CD14-positive monocyte (primary cell): ENCODE data around the gene FBP2. TPM values are rescaled to one million over a fixed set of nuclear protein-coding genes. Genes with fewer than 3 reads are reported as not detected.

Source experiments
- DNase-seq, 3 donors: peaks; one replicate each; pipeline ENCODE4 v3.0.0-alpha.2; 2011 to 2022
- H2AFZ ChIP-seq: 2 replicates; pipeline ENCODE4 v1.6.0; 2012; ENCODE audit warnings: mild to moderate bottlenecking, low read depth, low read length, inconsistent platforms; ENCODE audit not compliant: insufficient read depth, poor library complexity, severe bottlenecking
- H3K27ac ChIP-seq, 2 donors: 1 replicate in 1 of 2; 2 replicates in 1 of 2; pipeline ENCODE4 v1.5.1; 2012 to 2013; ENCODE audit warnings: low read length in 2 of 2, control low read depth in 1 of 2, inconsistent platforms in 1 of 2, low read depth in 1 of 2, mild to moderate bottlenecking in 1 of 2
- H3K27me3 ChIP-seq, 2 donors: one replicate each; pipeline versions ENCODE4 v1.6.0 to v1.6.1; 2011 to 2013; ENCODE audit warnings: low read length in 2 of 2; ENCODE audit not compliant: control insufficient read depth in 2 of 2, insufficient read depth in 2 of 2
- H3K36me3 ChIP-seq, 2 donors: replicated peaks in 1 of 2; 1 replicate in 1 of 2; 2 replicates in 1 of 2; pipeline versions ENCODE4 v1.5.1 to v1.6.1; 2012 to 2013; ENCODE audit warnings: low read length in 2 of 2, control low read depth in 1 of 2, inconsistent platforms in 1 of 2, mild to moderate bottlenecking in 1 of 2; ENCODE audit not compliant: insufficient read depth in 2 of 2, control insufficient read depth in 1 of 2
- H3K4me1 ChIP-seq, 2 donors: 1 replicate in 1 of 2; 2 replicates in 1 of 2; pipeline versions ENCODE4 v1.5.1 to v1.6.1; 2012 to 2013; ENCODE audit warnings: low read length in 2 of 2, control low read depth in 1 of 2, inconsistent platforms in 1 of 2, mild to moderate bottlenecking in 1 of 2, moderate library complexity in 1 of 2; ENCODE audit not compliant: insufficient read depth in 2 of 2, control insufficient read depth in 1 of 2
- H3K4me2 ChIP-seq: replicated peaks from 2 replicates; pipeline ENCODE3; 2012; ENCODE audit warnings: low read length, moderate library complexity, mild to moderate bottlenecking; ENCODE audit not compliant: poor library complexity, severe bottlenecking; ENCODE audit errors: extremely low read depth
- H3K4me3 ChIP-seq, 3 experiments: fragments of 200-600 bp in 1 of 3; sonication (generic) in 1 of 3; replicated peaks in 1 of 3; 1 replicate in 2 of 3; 2 replicates in 1 of 3; pipeline ENCODE4 v1.5.1; 2011 to 2013; ENCODE audit warnings: low read length in 3 of 3, mild to moderate bottlenecking in 3 of 3, control low read depth in 2 of 3, low read depth in 2 of 3, inconsistent platforms in 1 of 3, moderate library complexity in 1 of 3
- H3K79me2 ChIP-seq: 2 replicates; pipeline ENCODE4 v1.6.0; 2012; ENCODE audit warnings: mild to moderate bottlenecking, control low read depth, inconsistent platforms, low read length, moderate library complexity; ENCODE audit not compliant: insufficient read depth
- H3K9ac ChIP-seq: 2 replicates; pipeline ENCODE4 v1.6.0; 2017; ENCODE audit warnings: low read length, mild to moderate bottlenecking; ENCODE audit not compliant: insufficient read depth, poor library complexity, severe bottlenecking
- H3K9me3 ChIP-seq, 2 donors: replicated peaks in 1 of 2; 1 replicate in 1 of 2; 2 replicates in 1 of 2; pipeline versions ENCODE4 v1.5.1 to v1.6.1; 2012 to 2013; ENCODE audit warnings: low read length in 2 of 2, control low read depth in 1 of 2; ENCODE audit not compliant: control insufficient read depth in 1 of 2, insufficient read depth in 1 of 2
- H4K20me1 ChIP-seq: 2 replicates; pipeline ENCODE4 v1.6.0; 2012; ENCODE audit warnings: mild to moderate bottlenecking, low read length, control low read depth, moderate library complexity; ENCODE audit not compliant: insufficient read depth
- H3K27ac Mint-ChIP-seq, 7 donors: one replicate each; pipeline ENCODE4 v1.8.0; 2020; ENCODE audit warnings: mild to moderate bottlenecking in 7 of 7, mixed read lengths in 7 of 7, moderate library complexity in 6 of 7, inconsistent platforms in 2 of 7
- H3K27me3 Mint-ChIP-seq, 3 donors: one replicate each; pipeline ENCODE4 v1.8.0; 2021 to 2022; ENCODE audit warnings: low read depth in 3 of 3, mild to moderate bottlenecking in 3 of 3, mixed read lengths in 3 of 3, moderate library complexity in 3 of 3, inconsistent platforms in 1 of 3
- H3K36me3 Mint-ChIP-seq, 2 donors: one replicate each; pipeline ENCODE4 v1.8.0; 2020; ENCODE audit warnings: mixed read lengths in 2 of 2, inconsistent platforms in 1 of 2, mild to moderate bottlenecking in 1 of 2
- H3K4me1 Mint-ChIP-seq: one replicate; pipeline ENCODE4 v1.8.0; 2020; ENCODE audit warnings: mild to moderate bottlenecking, mixed read lengths
- H3K4me3 Mint-ChIP-seq, 2 donors: one replicate each; pipeline ENCODE4 v1.8.0; 2020; ENCODE audit warnings: mild to moderate bottlenecking in 2 of 2, mixed read lengths in 2 of 2, moderate library complexity in 1 of 2
- H3K9me3 Mint-ChIP-seq, 7 donors: one replicate each; pipeline ENCODE4 v1.8.0; 2020 to 2022; ENCODE audit warnings: mixed read lengths in 7 of 7, mild to moderate bottlenecking in 6 of 7, moderate library complexity in 6 of 7, inconsistent platforms in 2 of 7
- WGBS: methylation state at CpG from one replicate; pipeline ENCODE4 v1.1.5; 2013; ENCODE audit warnings: missing lambda C conversion rate; ENCODE audit not compliant: insufficient coverage; 5-methylcytosine and 5-hydroxymethylcytosine counted together
- intact Hi-C, 2 donors: fragments of 100-400 bp; cut with micrococcal nuclease; formaldehyde crosslinking; loops; one replicate each; pipeline versions ENCODE4 v1.15.0 to v1.15.1; 2023
- polyA plus RNA-seq, 3 donors: library from polyadenylated mRNA; depleted of rRNA in 1 of 3; unstranded in 2 of 3; stranded (reverse) in 1 of 3; fragments of 300-500 nt in 2 of 3; fragments of >200 nt in 1 of 3; fragmentation: Illumina TruSeq in 2 of 3; gene quantifications; 1 replicate in 2 of 3; 2 replicates in 1 of 3; pipeline ENCODE4 v1.2.3, GENCODE V29; 2012 to 2021
- TF ChIP-seq, protein P1 (sequence below): fragments of 200-600 bp; IDR thresholded peaks from one replicate; pipeline ENCODE4 v1.8.0; 2022; ENCODE audit warnings: antibody characterized with exemption, mild to moderate bottlenecking

FBP2 gene
- polyA plus RNA-seq, 3 donors, result not detected

DNA sequence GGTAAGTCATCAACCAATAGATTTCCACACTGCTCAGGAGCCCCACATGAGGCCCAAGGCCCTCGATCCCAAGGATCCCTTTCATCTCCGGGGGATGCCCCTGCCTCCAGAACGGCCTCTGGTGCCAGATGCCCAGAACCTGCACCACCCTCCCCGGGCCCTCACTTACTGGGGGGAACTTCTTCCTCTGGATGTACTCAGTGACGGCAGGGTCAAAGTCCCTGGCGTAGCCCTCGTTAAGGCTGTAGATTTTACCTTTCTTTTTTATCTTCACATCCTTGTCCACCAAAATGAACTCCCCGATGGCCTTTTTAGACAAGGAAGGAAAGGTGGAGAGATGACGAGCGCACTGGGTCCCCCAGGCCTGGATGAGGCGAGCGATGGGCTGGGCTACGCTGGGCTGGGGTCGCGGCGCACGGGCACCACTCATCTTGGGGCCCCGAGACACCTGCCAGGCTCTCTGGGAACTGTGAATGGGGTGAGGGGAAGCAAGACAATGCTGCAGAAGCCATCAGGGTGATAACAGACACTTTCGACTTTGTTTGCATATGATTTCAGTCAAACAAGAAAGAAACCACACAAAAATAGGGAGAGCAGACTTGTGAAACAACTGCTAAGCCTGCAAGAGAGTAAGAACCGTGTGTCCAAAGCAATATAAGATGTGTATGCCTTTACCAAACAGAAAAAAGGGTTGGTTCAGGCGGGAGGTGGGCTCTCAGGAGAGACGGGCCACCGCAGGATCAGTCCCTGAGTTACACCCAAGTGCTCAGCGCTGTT, 13.2 kb upstream of the FBP2 start:
- Histone ChIP-seq H3K4me1 (no peaks in the 10 kb centered on the region), H4K20me1 (peaks cover 6% of the 10 kb centered on the region), H3K36me3 (peaks cover 53 to 95% of the 10 kb centered on the region in 2 donors), H3K27me3 (no peaks in the 10 kb centered on the region), H2AFZ (no peak overlapping the region), H3K4me3 (no peak overlapping the region), H3K27ac (no peak overlapping the region), H3K4me2 (no peak overlapping the region), H3K9ac (no peak overlapping the region), H3K9me3 (no peaks in the 10 kb centered on the region), H3K79me2 (no peaks in the 10 kb centered on the region)
- DNase-seq, result no peak
- H3K36me3 Mint-ChIP-seq, result peaks cover 84 to 97% of the 10 kb centered on the region in 2 donors
- H3K9me3 Mint-ChIP-seq, result peaks cover 0 to 2% (median 0%) of the 10 kb centered on the region in 7 donors
- H3K4me3 Mint-ChIP-seq, result no peak overlapping the region
- H3K27me3 Mint-ChIP-seq, result peaks cover 0 to 5% (median 1%) of the 10 kb centered on the region in 3 donors
- TF ChIP-seq, protein P1, sequence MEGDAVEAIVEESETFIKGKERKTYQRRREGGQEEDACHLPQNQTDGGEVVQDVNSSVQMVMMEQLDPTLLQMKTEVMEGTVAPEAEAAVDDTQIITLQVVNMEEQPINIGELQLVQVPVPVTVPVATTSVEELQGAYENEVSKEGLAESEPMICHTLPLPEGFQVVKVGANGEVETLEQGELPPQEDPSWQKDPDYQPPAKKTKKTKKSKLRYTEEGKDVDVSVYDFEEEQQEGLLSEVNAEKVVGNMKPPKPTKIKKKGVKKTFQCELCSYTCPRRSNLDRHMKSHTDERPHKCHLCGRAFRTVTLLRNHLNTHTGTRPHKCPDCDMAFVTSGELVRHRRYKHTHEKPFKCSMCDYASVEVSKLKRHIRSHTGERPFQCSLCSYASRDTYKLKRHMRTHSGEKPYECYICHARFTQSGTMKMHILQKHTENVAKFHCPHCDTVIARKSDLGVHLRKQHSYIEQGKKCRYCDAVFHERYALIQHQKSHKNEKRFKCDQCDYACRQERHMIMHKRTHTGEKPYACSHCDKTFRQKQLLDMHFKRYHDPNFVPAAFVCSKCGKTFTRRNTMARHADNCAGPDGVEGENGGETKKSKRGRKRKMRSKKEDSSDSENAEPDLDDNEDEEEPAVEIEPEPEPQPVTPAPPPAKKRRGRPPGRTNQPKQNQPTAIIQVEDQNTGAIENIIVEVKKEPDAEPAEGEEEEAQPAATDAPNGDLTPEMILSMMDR, result no peak
- peaks cover 12% of the 10 kb centered on the region for H3K4me1 Mint-ChIP-seq
- 98% methylated on average over 17 of the region's 24 CpGs for WGBS
- peak overlapping the region in 2 of 7 donors; percentile 4 to 46 for H3K27ac Mint-ChIP-seq
- intact Hi-C loops, result no loop called here

DNA sequence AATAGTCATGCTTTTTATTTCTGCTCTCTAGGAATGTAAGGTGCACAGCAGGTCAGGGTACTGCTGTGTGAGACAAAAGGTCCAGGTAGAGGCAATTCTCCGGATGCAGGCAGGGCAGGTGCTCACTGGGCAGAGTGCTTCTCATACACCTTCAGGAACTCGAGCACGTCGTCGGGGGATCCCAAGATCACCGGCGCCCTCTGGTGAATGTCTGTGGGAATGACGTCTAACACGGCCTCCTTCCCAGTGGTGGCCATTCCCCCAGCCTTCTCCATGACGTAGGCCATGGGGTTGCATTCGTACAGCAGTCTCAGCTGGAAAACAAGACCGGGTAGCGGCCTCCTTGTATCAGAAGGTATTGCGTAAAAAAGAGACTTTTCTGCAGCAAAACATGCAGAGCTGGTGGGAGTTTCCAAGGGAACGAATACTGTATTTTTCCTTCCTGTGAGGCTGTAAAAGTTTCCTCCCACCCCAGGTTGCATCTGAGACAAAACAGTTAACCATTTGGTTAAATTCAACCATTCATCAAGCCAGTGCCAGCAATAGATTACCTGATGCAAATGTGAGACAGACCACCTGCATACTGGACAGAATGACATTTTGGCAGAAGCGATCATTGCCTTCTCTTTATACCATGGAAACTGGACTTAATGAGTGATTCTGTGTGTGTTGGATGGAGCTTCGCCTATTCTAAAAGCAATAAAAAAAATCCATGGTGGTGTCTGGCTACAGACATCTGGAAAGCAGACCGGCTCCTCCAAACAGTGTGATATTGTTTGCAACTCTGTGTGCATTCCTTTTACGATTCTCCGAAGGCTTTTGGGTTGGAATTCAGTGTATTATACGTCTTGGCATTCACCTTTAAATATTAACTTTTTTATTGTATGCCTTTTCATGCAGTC, 9.9 kb upstream of the FBP2 start:
- H3K27me3 Mint-ChIP-seq, result peaks cover 0 to 7% (median 0%) of the 10 kb centered on the region in 3 donors
- H3K4me2 ChIP-seq, result no peak overlapping the region
- TF ChIP-seq, protein P1, result peak; percentile 78

More for the DNA sequence above, 9.9 kb upstream of the FBP2 start:
- Histone ChIP-seq H3K27me3 (no peaks in the 10 kb centered on the region), H2AFZ (no peak overlapping the region), H3K4me1 (no peaks in the 10 kb centered on the region), H3K79me2 (no peaks in the 10 kb centered on the region), H3K9me3 (no peaks in the 10 kb centered on the region), H3K36me3 (peaks cover 40 to 67% of the 10 kb centered on the region in 2 donors), H3K9ac (no peak overlapping the region), H3K4me3 (no peak overlapping the region), H4K20me1 (no peaks in the 10 kb centered on the region), H3K27ac (no peak overlapping the region)
- WGBS, result 41% methylated on average over 8 of the region's 21 CpGs
- peak; percentile 36 to 63 (median 52) for DNase-seq
- intact Hi-C loops, result no loop called here
- Mint-ChIP-seq H3K9me3 (peaks cover 0 to 2% (median 0%) of the 10 kb centered on the region in 7 donors), H3K4me1 (peaks cover 10% of the 10 kb centered on the region), H3K27ac (no peak overlapping the region), H3K4me3 (no peak overlapping the region), H3K36me3 (peaks cover 53 to 68% of the 10 kb centered on the region in 2 donors)
